GM18520 (cell line): Measurements from ENCODE around the gene GNAQ.
"Not testable (repeated sequence)": the region's sequence is repeated elsewhere in the genome, so short reads cannot be mapped to it uniquely, and the experiment has no call there.

Source experiments
- ATAC-seq: cut with Tn5 transposase; IDR thresholded peaks from one replicate; pipeline ENCODE4 v1.9.1; 2021; ENCODE audit not compliant: unreplicated experiment

GNAQ gene

GRCh38 chr9:77750981-77751340, 280.6 kb downstream of the GNAQ start:
- no peak for ATAC-seq

- ATAC-seq: no peak
Measured at GRCh38 chr9:77750284-77750683, 281.3 kb downstream of the GNAQ start.

- ATAC-seq: no peak
Measured at GRCh38 chr9:77748214-77748772, 283.3 kb downstream of the GNAQ start.

- ATAC-seq: no peak
Measured at GRCh38 chr9:77747163-77747562, 284.4 kb downstream of the GNAQ start.

- ATAC-seq: no peak
Measured at GRCh38 chr9:77744841-77745430, 286.7 kb downstream of the GNAQ start.

- no peak for ATAC-seq
Measured at GRCh38 chr9:77743386-77743785, 288.2 kb downstream of the GNAQ start.

GRCh38 chr9:77738932-77739331, 292.7 kb downstream of the GNAQ start:
- no peak for ATAC-seq

GRCh38 chr9:77735494-77735893, 296.1 kb downstream of the GNAQ start:
- ATAC-seq: no peak

- ATAC-seq: no peak
Measured at GRCh38 chr9:77731930-77732329, 299.7 kb downstream of the GNAQ start.

- ATAC-seq: no peak
Measured at GRCh38 chr9:77731008-77731698, 300.5 kb downstream of the GNAQ start.

GRCh38 chr9:77729177-77729576, 302.4 kb downstream of the GNAQ start:
- no peak for ATAC-seq

GRCh38 chr9:77726814-77727213, 304.8 kb downstream of the GNAQ start:
- no peak for ATAC-seq

GRCh38 chr9:77726289-77726688, 305.3 kb downstream of the GNAQ start:
- ATAC-seq: no peak

GRCh38 chr9:77725820-77726219, 305.8 kb downstream of the GNAQ start:
- no peak for ATAC-seq

GRCh38 chr9:77725046-77725694, 306.4 kb downstream of the GNAQ start:
- no peak for ATAC-seq

- not testable (repeated sequence) for ATAC-seq
Measured at GRCh38 chr9:77721156-77721555, 310.5 kb downstream of the GNAQ start.

- ATAC-seq: no peak
Measured at GRCh38 chr9:77719321-77719720, 312.3 kb downstream of the GNAQ start.

GRCh38 chr9:77718298-77718640, 313.3 kb downstream of the GNAQ start:
- ATAC-seq: not testable (repeated sequence)

- not testable (repeated sequence) for ATAC-seq
Measured at GRCh38 chr9:77717608-77718297, 313.9 kb downstream of the GNAQ start.

GRCh38 chr9:77714077-77714549, 317.5 kb downstream of the GNAQ start:
- ATAC-seq: no peak

GRCh38 chr9:77712533-77713130, 319.0 kb downstream of the GNAQ start:
- no peak for ATAC-seq
